ENCODE results near the gene IRAK1.
A peak's percentile ranks its signal among the peaks of the same experiment; 100 is the strongest.

IRAK1 gene

GRCh38 chrX:154019633-154020528, at the start of gene IRAK1:
Gene IRAK1 (minus strand): TSS chrX:154019902. CDS start chrX:154019812, 90 bp downstream.
- peak; percentile 75 for DNase-seq (ENCODE audit: low spot score)

DNA sequence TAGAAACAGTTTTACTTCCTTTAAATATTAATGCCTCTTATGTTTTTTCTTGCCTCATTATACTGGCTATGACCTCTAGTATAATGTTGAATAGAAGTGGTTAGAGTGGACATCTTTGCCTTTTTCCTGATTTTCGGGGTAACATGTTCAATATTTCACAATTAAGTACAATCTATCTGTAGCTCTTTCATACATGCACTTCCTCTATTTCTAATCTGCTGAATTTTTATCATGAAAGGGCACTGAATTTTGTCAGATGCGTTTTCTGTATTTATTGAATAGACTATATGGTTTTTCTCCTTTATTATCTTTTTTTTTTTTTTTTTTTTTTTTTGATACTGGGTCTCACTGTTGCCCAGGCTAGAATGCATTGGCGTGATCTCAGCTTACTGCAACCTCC, 48.9 kb upstream of the IRAK1 start:
- no peak for DNase-seq (ENCODE audit: low spot score)

DNA sequence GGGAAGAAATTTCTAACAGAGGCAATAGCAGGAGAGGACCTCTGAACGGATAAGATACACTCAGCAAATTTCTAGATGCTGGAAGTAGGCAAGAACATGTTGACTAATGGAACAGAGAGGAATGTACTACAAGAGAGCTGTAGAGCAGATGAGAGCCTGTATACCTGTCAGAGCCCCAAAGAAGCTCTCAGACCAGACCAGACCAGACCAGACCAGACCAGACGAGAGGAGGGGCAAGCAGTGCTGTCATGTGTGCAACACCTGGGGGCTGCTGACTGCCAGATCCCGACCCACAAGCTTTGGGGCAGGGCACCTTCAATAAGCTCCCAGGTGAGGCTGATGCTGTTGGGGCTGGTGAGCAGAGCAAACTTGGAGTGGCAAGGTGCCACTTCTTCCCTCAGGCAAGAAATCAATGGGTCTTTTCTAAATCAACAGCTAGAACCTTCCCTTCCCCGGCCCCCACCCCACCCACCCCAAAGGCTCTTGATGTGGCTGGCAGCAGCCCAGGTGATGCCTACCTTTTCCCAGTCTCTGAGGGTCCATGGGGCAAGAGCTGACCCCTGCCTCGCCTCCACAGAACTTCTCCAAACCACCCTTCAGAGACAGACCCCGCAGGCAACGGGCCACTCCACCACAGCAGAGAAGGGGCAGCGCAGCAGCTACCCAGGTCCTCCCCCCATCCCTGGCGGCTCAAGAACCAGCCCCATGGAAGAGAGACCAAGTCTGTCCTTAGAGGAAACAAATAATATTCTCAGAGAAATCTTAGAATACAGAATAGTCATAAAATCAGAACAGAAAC, 45.1 kb upstream of the IRAK1 start:
- no peak for DNase-seq (ENCODE audit: low spot score)

DNA sequence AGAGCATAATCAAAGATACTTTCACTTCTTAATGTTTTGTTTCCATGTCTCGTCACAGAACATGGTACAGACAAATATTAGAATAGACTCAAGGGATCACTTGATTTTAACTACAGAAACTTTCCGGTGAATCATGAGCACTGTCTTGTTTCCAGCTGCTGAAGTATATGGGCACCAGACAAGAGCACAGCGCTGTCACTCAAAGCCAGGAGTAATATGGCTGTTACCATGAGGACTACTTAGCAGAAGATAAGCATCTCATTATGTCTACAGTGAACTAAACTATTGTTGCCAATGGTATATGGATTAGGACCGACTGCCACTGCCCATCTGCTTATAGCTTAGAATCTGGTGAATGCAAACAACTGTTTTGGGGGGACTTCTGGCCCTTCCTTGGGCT, 43.5 kb upstream of the IRAK1 start:
- no peak for DNase-seq (ENCODE audit: low spot score)

DNA sequence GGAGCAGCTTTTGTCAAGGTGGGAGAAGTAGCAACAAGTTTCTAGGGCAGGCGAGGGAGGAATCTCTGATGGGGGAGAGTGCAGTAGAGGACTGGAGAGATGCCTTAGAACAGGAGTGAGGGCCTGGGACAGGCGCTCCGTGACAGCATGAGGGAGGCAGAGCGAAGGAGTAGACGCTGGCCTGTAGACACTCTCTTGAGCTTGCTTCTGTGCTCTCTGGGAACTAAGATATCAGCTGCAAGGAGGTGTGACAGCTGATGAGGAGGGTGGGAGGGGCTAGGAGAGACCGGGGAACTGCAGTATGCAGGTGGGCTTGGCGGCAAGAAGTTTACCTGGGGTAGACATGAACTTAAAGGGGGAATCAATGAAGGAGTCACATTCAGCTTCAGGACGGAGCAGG, 42.1 kb upstream of the IRAK1 start:
- DNase-seq (ENCODE audit: low spot score) = no peak

- no peak for DNase-seq (ENCODE audit: low spot score)
Observed at GRCh38 chrX:154059729-154060245, 40.1 kb upstream of the IRAK1 start.

GRCh38 chrX:154059231-154059630, 39.5 kb upstream of the IRAK1 start:
- no peak for DNase-seq (ENCODE audit: low spot score)

- DNase-seq (ENCODE audit: low spot score) = no peak
Observed at GRCh38 chrX:154058214-154058997, 38.7 kb upstream of the IRAK1 start.

GRCh38 chrX:154057791-154058190, 38.1 kb upstream of the IRAK1 start:
- no peak for DNase-seq (ENCODE audit: low spot score)

DNA sequence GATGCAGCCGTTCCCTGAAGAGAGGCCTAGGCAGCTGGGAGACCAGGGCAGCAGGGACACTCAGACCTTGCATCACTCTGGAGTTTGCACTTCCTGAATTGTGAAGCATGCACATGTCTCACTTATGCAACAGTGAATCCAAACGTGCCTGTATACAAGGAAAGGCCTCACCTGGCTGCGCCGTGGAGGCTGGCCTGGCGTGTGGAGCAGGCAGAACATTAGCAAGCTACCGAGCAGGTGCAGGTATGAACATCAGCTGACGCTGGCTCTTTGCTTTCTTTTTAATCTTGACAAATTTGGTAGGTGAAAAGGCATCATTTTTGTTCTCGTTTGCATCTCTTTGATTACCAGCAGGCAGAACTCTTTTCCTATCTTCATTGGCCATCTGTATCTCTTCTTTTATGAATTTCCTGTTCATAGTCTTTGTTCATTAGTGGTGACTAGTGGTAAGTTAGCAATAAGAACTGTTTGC, 37.1 kb upstream of the IRAK1 start:
- no peak for DNase-seq (ENCODE audit: low spot score)

GRCh38 chrX:154051201-154051810, 31.6 kb upstream of the IRAK1 start:
- DNase-seq (ENCODE audit: low spot score) = peak; percentile 69

- no peak for DNase-seq (ENCODE audit: low spot score)
Observed at GRCh38 chrX:154050113-154050495, 30.4 kb upstream of the IRAK1 start.

GRCh38 chrX:154049209-154050112, 29.8 kb upstream of the IRAK1 start:
- DNase-seq (ENCODE audit: low spot score) = no peak

DNA sequence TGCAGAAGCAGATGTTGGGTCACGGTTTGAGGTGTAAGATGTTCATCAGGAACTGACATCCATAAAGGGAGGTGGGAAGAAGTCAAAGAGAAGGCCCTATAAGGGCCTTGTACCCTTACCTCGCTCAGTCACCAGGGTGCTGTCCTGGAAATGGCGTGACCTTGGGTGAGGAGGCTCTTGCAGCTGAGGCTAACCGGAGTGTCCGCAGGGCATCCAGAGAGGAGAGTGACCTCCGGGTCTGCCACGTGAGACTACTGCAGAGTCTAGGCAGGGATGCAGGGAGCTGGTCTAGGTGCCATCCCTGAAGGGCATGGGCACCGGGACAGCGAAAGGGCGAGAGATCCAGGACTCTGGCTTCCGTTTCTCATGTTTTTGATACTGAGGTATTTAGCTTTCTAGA, 28.7 kb upstream of the IRAK1 start:
- no peak for DNase-seq (ENCODE audit: low spot score)

DNA sequence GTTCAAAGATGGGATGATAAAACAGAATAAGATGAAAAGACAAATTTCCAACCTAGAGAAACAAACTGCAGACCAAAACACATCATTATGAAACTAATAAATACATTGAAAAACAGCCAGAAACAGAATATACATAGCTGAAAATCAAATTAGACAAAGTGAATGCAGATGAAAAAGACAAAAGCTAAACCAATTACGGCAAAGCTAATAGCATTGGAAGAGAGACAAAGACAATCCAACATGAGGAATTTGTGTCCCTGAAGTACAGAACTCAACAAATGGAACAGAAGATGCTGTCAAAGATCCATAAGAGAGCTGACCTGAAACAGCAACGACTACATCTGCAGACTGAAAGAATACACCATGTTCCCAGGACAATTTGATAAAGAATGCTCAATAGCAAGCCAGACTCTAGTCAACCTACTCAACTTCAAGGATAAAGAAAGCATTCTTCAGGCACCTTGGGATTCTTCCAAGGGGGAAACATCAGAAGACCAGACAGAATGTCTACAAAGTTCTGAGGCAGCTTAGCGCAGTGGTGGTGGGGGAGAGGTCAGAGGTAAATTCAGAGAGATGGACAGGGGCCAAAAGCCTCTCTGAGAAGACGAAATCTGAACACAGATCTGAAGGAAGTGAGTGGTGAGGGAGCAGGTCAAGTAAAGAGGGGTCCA, 27.4 kb upstream of the IRAK1 start:
- no peak for DNase-seq (ENCODE audit: low spot score)

- peak; percentile 72 for DNase-seq (ENCODE audit: low spot score)
Observed at GRCh38 chrX:154046031-154046781, 26.5 kb upstream of the IRAK1 start.

DNA sequence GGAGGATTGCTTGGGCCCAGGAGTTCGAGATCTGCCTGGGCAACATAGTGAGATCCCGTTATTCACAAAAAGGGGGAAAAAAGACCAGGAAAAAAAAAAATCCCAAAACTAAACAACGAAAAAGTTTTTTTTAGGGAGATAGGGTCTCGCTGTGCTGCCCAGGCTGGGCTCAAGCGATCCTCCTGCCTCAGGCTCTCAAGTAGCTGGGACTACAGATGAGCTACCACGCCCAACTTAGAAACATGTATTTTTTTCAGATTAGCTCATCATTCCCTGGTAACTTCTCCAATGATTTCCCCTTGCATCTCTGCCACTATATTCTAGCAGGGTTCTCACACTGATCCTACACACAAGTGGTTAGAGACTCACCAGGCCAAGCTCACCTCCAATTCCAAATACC, 24.4 kb upstream of the IRAK1 start:
- DNase-seq (ENCODE audit: low spot score) = no peak

- DNase-seq (ENCODE audit: low spot score) = peak; percentile 36
Observed at GRCh38 chrX:154043003-154043763, 23.5 kb upstream of the IRAK1 start.
